Fibroblast of skin of left biceps (primary cell): ENCODE data around the gene PTGDR.

Experiments
- DNase-seq, 2 experiments: peaks; one replicate each; pipeline ENCODE4 v3.0.0-alpha.2; 2013; ENCODE audit warnings: low read depth in 2 of 2

PTGDR gene

DNA sequence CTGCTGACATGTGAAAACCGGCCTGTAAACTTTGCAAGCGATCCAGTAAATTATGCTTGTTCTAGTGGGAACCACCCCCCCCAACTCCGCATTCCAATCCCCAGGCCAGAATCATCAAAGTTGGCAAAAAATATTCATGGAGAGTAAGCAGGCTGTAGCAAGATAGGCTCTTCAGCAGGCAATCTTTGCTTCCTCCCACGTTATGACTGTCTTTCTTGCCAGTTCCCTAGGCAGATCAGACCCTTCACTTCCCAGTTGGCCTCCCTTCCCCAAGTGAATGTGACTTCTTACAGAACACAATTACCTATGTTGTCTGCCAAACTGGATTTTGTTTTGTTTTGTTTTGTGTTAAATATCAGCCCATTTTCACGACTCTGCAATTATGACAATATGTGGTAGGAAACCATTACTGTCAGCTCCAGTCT lies 45.4 kb downstream of the PTGDR start:
- DNase-seq: no peak

DNA sequence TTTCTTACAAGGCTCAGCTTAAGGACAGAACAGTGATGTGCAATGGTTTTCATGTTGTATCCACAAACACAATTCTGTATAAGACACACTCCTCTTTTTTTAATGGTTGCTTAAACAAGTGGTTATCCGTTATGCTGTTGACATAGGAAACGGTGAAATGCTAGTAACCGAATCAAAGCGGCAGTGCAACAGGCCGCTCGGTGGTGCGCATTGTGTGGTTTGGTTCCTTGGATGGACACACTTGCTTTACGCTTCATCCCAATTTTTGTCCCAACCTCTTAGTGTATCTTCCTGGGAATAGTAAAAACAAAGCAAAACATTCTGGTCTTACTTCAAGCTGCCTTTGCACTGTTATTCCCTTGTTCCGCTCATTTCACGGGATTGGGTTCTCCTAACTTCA lies 46.0 kb downstream of the PTGDR start:
- DNase-seq: no peak

DNA sequence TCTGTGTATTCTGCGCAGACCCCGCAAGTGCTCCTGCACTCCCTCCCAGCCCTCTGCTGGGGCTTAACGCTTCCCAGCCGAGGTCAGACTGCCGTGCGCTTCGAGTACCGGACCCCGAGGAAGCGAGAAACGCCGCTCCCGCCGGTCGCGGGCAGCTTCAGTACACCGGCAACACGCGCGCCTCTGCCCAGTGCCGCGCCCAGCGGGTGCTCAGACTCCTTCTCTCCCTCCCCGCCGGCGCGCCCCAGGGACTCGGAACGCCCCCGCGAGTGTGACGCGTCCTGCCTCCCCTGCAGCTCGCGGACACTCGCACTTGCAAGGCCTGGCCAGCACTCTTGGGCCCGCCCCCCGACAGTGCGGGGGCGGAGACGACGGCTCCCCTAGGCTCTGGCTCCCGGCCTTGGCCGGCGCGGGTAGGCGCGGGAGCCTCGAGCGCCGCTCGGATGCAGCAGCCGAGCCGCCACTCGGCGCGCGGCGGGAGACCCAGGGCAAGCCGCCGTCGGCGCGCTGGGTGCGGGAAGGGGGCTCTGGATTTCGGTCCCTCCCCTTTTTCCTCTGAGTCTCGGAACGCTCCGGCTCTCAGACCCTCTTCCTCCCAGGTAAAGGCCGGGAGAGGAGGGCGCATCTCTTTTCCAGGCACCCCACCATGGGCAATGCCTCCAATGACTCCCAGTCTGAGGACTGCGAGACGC lies 46.6 kb downstream of the PTGDR start, which contains the start of gene PTGER2:
Gene PTGER2 (plus strand): TSS at position 410 of the 692 bp plus-strand sequence. CDS start 237 bp downstream, at position 647.
- peak; percentile 53 to 55 for DNase-seq

DNA sequence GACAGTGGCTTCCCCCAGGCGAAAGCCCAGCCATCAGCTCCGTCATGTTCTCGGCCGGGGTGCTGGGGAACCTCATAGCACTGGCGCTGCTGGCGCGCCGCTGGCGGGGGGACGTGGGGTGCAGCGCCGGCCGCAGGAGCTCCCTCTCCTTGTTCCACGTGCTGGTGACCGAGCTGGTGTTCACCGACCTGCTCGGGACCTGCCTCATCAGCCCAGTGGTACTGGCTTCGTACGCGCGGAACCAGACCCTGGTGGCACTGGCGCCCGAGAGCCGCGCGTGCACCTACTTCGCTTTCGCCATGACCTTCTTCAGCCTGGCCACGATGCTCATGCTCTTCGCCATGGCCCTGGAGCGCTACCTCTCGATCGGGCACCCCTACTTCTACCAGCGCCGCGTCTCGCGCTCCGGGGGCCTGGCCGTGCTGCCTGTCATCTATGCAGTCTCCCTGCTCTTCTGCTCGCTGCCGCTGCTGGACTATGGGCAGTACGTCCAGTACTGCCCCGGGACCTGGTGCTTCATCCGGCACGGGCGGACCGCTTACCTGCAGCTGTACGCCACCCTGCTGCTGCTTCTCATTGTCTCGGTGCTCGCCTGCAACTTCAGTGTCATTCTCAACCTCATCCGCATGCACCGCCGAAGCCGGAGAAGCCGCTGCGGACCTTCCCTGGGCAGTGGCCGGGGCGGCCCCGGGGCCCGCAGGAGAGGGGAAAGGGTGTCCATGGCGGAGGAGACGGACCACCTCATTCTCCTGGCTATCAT lies 47.3 kb downstream of the PTGDR start:
- DNase-seq: no peak

DNA sequence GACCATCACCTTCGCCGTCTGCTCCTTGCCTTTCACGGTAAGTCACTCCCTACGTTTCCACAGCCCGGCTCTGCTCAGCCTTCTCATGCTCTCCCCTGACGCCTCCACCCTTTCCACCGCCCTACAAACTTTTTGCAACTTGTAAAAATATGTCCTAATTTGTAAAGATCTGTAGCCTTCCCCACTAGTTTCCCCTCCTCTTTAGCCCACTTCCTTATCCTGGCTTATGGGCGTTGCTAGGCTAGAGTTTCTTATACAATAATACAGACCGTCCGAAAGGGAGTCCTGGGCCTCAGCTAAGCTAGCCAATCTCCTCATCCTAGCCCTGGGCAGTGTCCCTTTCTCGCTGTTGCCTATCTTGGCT lies 47.8 kb downstream of the PTGDR start:
- no peak for DNase-seq

DNA sequence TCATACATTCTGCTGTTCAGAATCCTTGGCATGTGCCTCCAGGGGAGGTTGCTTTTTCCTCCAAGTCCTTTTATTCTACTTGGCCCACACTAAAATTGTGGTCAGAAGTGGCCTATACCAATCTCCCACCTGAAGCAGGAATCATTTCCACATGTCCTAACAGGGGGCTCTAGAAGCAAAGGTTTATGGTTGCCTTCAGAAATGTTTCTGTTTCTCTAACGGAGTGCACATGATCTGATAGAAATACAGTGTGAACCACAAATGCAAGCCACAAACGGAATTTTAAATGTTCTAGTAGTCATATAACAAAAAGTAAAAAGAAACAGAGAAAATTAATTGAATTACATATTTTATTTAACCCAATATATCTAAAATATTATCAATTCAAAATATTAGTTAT lies 50.6 kb downstream of the PTGDR start:
- no peak for DNase-seq

DNA sequence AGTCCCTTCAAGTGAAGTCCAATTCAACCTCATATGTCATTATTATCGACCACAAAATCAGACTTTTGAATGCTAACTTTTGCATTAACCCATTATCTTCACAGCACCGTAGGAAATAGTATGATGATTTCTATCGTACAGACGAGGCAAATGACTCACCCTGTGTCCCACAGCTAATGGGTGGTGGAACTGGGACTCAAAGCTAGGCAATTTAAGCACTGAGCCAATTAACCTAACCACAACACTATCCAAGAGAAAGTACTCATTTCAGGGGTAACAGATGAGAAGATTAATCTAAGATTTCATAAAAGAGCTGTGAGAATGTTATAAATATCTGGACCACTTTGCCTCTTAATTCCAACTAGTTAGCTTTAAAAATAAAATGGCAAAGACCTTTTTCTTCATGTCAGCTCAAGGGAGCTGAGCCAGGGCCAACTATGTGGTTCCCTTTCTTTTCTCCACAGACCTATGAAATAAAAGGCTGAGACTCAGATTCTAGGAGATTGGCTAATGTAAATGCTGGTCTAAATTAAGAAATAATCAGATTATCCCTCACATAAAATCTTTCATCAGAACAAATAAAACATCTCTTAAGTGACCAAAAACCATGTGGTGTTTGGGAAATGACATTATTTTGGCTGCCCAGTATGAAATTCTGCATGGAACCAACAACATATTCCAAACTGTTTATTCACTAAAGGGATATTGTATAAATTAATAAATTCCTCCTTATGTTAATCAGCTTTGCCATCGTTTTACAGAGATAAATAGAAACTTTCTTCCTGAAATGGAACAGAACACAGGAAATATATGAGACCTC lies 51.5 kb downstream of the PTGDR start:
- no peak for DNase-seq

DNA sequence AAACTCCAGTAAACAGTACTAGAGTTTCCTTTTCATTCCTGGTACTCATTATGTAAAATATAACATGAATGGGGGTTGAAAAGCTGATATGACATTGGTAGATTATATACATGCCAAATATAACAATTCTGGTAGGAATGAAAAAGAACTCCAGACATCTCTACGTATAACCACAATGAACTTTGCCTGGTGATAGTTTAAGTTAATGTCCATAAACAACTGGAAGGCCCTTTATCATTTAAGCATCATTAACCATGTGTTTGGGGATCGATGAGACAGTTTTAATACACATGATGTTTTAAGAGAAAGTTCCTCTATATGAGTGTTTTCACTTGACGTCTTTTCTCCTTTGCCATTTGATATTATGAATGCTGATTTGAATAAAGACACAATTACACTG lies 52.4 kb downstream of the PTGDR start:
- DNase-seq: no peak

DNA sequence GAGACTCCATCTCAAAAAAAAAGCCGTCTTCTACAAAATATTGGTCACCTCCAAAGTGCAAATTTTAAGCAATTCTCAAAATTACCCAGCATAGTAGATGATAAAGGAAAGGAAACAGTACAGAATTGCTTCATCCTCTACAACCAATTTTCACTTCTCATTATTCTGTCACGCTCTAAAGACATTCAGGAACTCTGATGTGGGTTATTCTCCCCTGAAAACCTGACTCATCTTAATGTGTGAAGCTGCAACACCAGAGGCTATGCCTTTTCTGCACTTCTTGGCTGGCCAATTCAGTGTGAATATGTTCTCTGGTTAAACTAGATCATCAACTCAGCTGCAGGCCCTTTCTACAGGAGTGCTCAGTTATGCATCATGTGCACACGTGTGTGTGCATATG lies 57.6 kb downstream of the PTGDR start:
- peak in 1 of 2 experiments; percentile 40 for DNase-seq

DNA sequence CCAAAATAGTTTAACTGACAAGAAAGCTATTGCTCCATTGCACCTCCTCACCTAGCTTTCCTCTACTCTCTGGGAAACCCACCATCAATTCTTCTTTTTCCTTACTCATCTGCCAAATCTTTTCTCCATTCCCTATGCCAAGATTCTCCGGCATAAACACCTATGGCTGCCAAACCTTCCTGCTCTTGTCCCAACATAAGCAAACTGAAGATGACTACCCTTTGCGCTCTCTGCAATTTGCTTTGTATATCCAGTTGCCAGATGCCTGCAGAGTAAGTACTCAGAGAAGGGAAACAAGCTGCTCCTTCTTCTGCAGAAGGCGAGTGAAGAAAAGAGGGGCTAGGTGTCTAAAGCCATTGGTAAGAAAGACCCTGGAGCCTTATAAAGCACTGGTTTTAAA lies 58.1 kb downstream of the PTGDR start:
- no peak for DNase-seq
